H9 (cell line): Measurements from ENCODE around the gene SNRPD3. TPM values are rescaled to one million over a fixed set of nuclear protein-coding genes. Genes with fewer than 3 reads are reported as not detected.

Experiments
- DNase-seq: peaks from one replicate; pipeline ENCODE4 v3.0.0-alpha.2; 2017
- H2AFZ ChIP-seq: one replicate; pipeline ENCODE4 v1.6.1; 2013; ENCODE audit warnings: mild to moderate bottlenecking, low read length, control low read depth, moderate library complexity
- H2AK5ac ChIP-seq: 2 replicates; pipeline ENCODE4 v1.6.1; 2013; ENCODE audit warnings: low read length, control low read depth, mixed read lengths; ENCODE audit not compliant: insufficient read length
- H2BK120ac ChIP-seq: one replicate; pipeline ENCODE4 v1.6.1; 2013; ENCODE audit warnings: low read depth, mild to moderate bottlenecking, low read length, control low read depth, inconsistent platforms; ENCODE audit not compliant: poor library complexity, severe bottlenecking
- H2BK12ac ChIP-seq: 2 replicates; pipeline ENCODE4 v1.6.1; 2013; ENCODE audit warnings: low read length, control low read depth, mixed read lengths, low read depth; ENCODE audit not compliant: insufficient read length
- H2BK15ac ChIP-seq: 2 replicates; pipeline ENCODE4 v1.6.1; 2013; ENCODE audit warnings: low read depth, low read length, control low read depth
- H2BK20ac ChIP-seq: one replicate; pipeline ENCODE4 v1.6.1; 2013; ENCODE audit warnings: low read depth, mild to moderate bottlenecking, low read length, control low read depth, inconsistent platforms; ENCODE audit not compliant: poor library complexity, severe bottlenecking
- H2BK5ac ChIP-seq: 2 replicates; pipeline ENCODE4 v1.6.1; 2013; ENCODE audit warnings: low read length, control low read depth, mixed read lengths; ENCODE audit not compliant: insufficient read length
- H3K14ac ChIP-seq: 2 replicates; pipeline ENCODE4 v1.6.1; 2013; ENCODE audit warnings: low read length, control low read depth; ENCODE audit not compliant: insufficient read depth
- H3K18ac ChIP-seq: 2 replicates; pipeline ENCODE4 v1.6.1; 2013; ENCODE audit warnings: low read depth, mild to moderate bottlenecking, mixed read lengths, low read length, control low read depth; ENCODE audit not compliant: insufficient read length
- H3K23ac ChIP-seq: 2 replicates; pipeline ENCODE4 v1.6.1; 2013; ENCODE audit warnings: low read length, control low read depth, mixed read lengths, low read depth; ENCODE audit not compliant: insufficient read length
- H3K23me2 ChIP-seq: 2 replicates; pipeline ENCODE4 v1.6.1; 2013; ENCODE audit warnings: low read depth, mild to moderate bottlenecking, mixed read lengths, low read length, control low read depth; ENCODE audit not compliant: insufficient read length, poor library complexity, severe bottlenecking
- H3K27ac ChIP-seq: 2 replicates; pipeline ENCODE4 v1.5.1; 2013; ENCODE audit warnings: low read length, control low read depth, mixed read lengths, low read depth; ENCODE audit not compliant: insufficient read length
- H3K27me3 ChIP-seq: 2 replicates; pipeline ENCODE4 v1.6.1; 2013; ENCODE audit warnings: low read length, control low read depth, inconsistent platforms; ENCODE audit not compliant: insufficient read depth
- H3K4ac ChIP-seq: 2 replicates; pipeline ENCODE4 v1.6.1; 2013; ENCODE audit warnings: low read depth, mild to moderate bottlenecking, control low read depth, inconsistent platforms, low read length, moderate library complexity
- H3K4me1 ChIP-seq: 2 replicates; pipeline ENCODE4 v1.6.1; 2013; ENCODE audit warnings: low read length, control low read depth, inconsistent platforms; ENCODE audit not compliant: insufficient read depth
- H3K4me2 ChIP-seq: 2 replicates; pipeline ENCODE4 v1.6.1; 2013; ENCODE audit warnings: low read length, control low read depth, mixed read lengths; ENCODE audit not compliant: insufficient read length, insufficient read depth
- H3K56ac ChIP-seq: 2 replicates; pipeline ENCODE4 v1.6.1; 2013; ENCODE audit warnings: low read depth, mild to moderate bottlenecking, mixed read lengths, low read length, control low read depth; ENCODE audit not compliant: insufficient read length
- H3K79me1 ChIP-seq: 2 replicates; pipeline ENCODE4 v1.6.1; 2013; ENCODE audit warnings: low read depth, mild to moderate bottlenecking, moderate library complexity, low read length, control low read depth, inconsistent platforms; ENCODE audit not compliant: insufficient read depth, poor library complexity, severe bottlenecking
- H3K79me2 ChIP-seq: 2 replicates; pipeline ENCODE4 v1.6.1; 2013; ENCODE audit warnings: low read length, control low read depth, inconsistent platforms; ENCODE audit not compliant: insufficient read depth
- H3K9ac ChIP-seq: 2 replicates; pipeline ENCODE4 v1.6.1; 2013; ENCODE audit warnings: low read length, control low read depth, mixed read lengths; ENCODE audit not compliant: insufficient read length; ENCODE audit errors: extremely low read depth
- H3K9me3 ChIP-seq: one replicate; pipeline ENCODE4 v1.6.1; 2013; ENCODE audit warnings: low read depth, low read length, inconsistent platforms; ENCODE audit not compliant: control insufficient read depth
- H3T11ph ChIP-seq: one replicate; pipeline ENCODE4 v1.6.1; 2013; ENCODE audit warnings: mild to moderate bottlenecking, low read length, control low read depth, inconsistent platforms
- H4K20me1 ChIP-seq: one replicate; pipeline ENCODE4 v1.6.1; 2013; ENCODE audit not compliant: control insufficient read depth, insufficient read length, insufficient read depth
- H4K5ac ChIP-seq: 2 replicates; pipeline ENCODE4 v1.6.1; 2013; ENCODE audit warnings: low read depth, mild to moderate bottlenecking, mixed read lengths, low read length, control low read depth; ENCODE audit not compliant: insufficient read length
- H4K8ac ChIP-seq: replicated peaks from 2 replicates; pipeline ENCODE4 v1.6.1; 2013; ENCODE audit warnings: low read length, control low read depth, mixed read lengths, low read depth; ENCODE audit not compliant: insufficient read length
- H4K91ac ChIP-seq: 2 replicates; pipeline ENCODE4 v1.6.1; 2013; ENCODE audit warnings: low read depth, mild to moderate bottlenecking, moderate library complexity, mixed read lengths, low read length, control low read depth; ENCODE audit not compliant: insufficient read length
- H3K27ac Mint-ChIP-seq, 3 experiments: 2 replicates in 2 of 3; 3 replicates in 1 of 3; pipeline ENCODE4 v1.8.0; 2020 to 2021; ENCODE audit warnings: mixed read lengths in 3 of 3, mild to moderate bottlenecking in 1 of 3, moderate library complexity in 1 of 3
- H3K27me3 Mint-ChIP-seq: 2 replicates; pipeline ENCODE4 v1.8.0; 2021; ENCODE audit warnings: low read depth, mild to moderate bottlenecking, moderate library complexity, mixed read lengths
- H3K36me3 Mint-ChIP-seq, 3 experiments: 2 replicates in 2 of 3; 3 replicates in 1 of 3; pipeline ENCODE4 v1.8.0; 2020 to 2021; ENCODE audit warnings: low read depth in 3 of 3, mixed read lengths in 3 of 3; ENCODE audit not compliant: insufficient read depth in 1 of 3
- H3K4me1 Mint-ChIP-seq, 2 experiments: 2 replicates each; pipeline ENCODE4 v1.8.0; 2020; ENCODE audit warnings: mixed read lengths in 2 of 2
- H3K4me3 Mint-ChIP-seq, 2 experiments: 2 replicates in 1 of 2; 3 replicates in 1 of 2; pipeline ENCODE4 v1.8.0; 2020 to 2021; ENCODE audit warnings: mild to moderate bottlenecking in 2 of 2, mixed read lengths in 2 of 2, moderate library complexity in 1 of 2
- H3K9me3 Mint-ChIP-seq, 2 experiments: 2 replicates in 1 of 2; 3 replicates in 1 of 2; pipeline ENCODE4 v1.8.0; 2020; ENCODE audit warnings: mild to moderate bottlenecking in 2 of 2, mixed read lengths in 2 of 2, moderate library complexity in 1 of 2
- CTCF ChIP-seq: fragments of 200-600 bp; sonication (generic); conservative IDR thresholded peaks from 3 replicates; pipeline ENCODE4 v1.8.0; 2021; ENCODE audit warnings: antibody characterized with exemption, mild to moderate bottlenecking
- WGBS: extraction: QIAGEN DNeasy Blood & Tissue Kit; methylation state at CpG from one replicate; pipeline ENCODE4 v1.1.7; 2013; ENCODE audit warnings: missing lambda C conversion rate, low lambda C conversion rate, mixed read lengths; ENCODE audit not compliant: insufficient read length; ENCODE audit errors: extremely low coverage; 5-methylcytosine and 5-hydroxymethylcytosine counted together
- total RNA-seq: library from RNA; stranded (reverse); gene quantifications from 2 replicates; pipeline ENCODE4 v1.2.1, GENCODE V29; 2021

SNRPD3 gene
- total RNA-seq, 1 experiment from 2014 or later, result 212 TPM

- no peak overlapping the region for H4K91ac ChIP-seq
- no peak overlapping the region for H3K4ac ChIP-seq
- no peak overlapping the region for H2AK5ac ChIP-seq
- Mint-ChIP-seq H3K27me3 (peaks cover 2% of the 10 kb centered on the region; the same call in 1 of the 2 replicates), H3K9me3 (no peaks in the 10 kb centered on the region; a peak in 1 of 5 replicates), H3K4me3 (no peak overlapping the region), H3K36me3 (no peaks in the 10 kb centered on the region; a peak in 1 of 7 replicates), H3K27ac (no peak overlapping the region), H3K4me1 (peaks cover 33 to 34% of the 10 kb centered on the region in 2 experiments)
- no peaks in the 10 kb centered on the region for H3K79me1 ChIP-seq
- no peak overlapping the region for H4K5ac ChIP-seq
- H3K23me2 ChIP-seq, result no peaks in the 10 kb centered on the region
- no peak overlapping the region for H3T11ph ChIP-seq
- no CpG with 5 or more reads among the region's 10 CpGs for WGBS
- H3K79me2 ChIP-seq, result no peaks in the 10 kb centered on the region
- no peaks in the 10 kb centered on the region for H3K9me3 ChIP-seq
- no peaks in the 10 kb centered on the region for H4K20me1 ChIP-seq
- no peak for TF ChIP-seq CTCF
- H3K23ac ChIP-seq, result no peak overlapping the region
- H3K27ac ChIP-seq, result no peak overlapping the region
- no peaks in the 10 kb centered on the region for H3K27me3 ChIP-seq
- no peak overlapping the region for H2AFZ ChIP-seq
- no peak for DNase-seq
- H3K56ac ChIP-seq, result no peak overlapping the region
- H2BK12ac ChIP-seq, result no peak overlapping the region
- H4K8ac ChIP-seq, result no peak overlapping the region
- no peak overlapping the region for H3K18ac ChIP-seq
- H3K9ac ChIP-seq, result no peak overlapping the region
- H2BK120ac ChIP-seq, result no peak overlapping the region
- H2BK5ac ChIP-seq, result no peak overlapping the region
- H3K14ac ChIP-seq, result no peak overlapping the region
- H2BK15ac ChIP-seq, result no peak overlapping the region
- no peak overlapping the region for H2BK20ac ChIP-seq
- H3K4me2 ChIP-seq, result no peak overlapping the region
- H3K4me1 ChIP-seq, result no peaks in the 10 kb centered on the region; the same call in 1 of the 2 replicates
Measured at GRCh38 chr22:24510637-24511625, 44.9 kb upstream of the SNRPD3 start.
